ENCODE measurements around the gene SORCS2. TPM values are rescaled to one million over a fixed set of nuclear protein-coding genes. Genes with fewer than 3 reads are reported as not detected.

Gene SORCS2
- total and polyA plus RNA-seq, 2 of the 8 experiments (the other 6 are each of a cell fraction or from before 2014, with no cell fraction given) = 0.36 to 1.8 TPM

GRCh38 chr4:7777871-7778509 is 585.7 kb downstream of the SORCS2 start:
- no peak overlapping the region for H3K4me3 ChIP-seq (ENCODE audit: extremely low read depth in 1 of 4, insufficient read depth in 2 of 4, low read depth in 3 of 4, low read length in 4 of 4)
- H4K91ac ChIP-seq (replicated peaks; ENCODE audit: insufficient read length, low read length) = no peak overlapping the region
- DNase-seq (ENCODE audit: low read depth in 1 of 2, low spot score in 2 of 2) (no peak), FAIRE-seq (no peak)
- no peak overlapping the region for H3K4ac ChIP-seq (replicated peaks; ENCODE audit: insufficient read length, low read depth, low read length)
- H2BK12ac ChIP-seq (ENCODE audit: low read depth, low read length) = no peak overlapping the region
- no peaks in the 10 kb centered on the region for H3K27me3 ChIP-seq (replicated peaks in 1 of 4; ENCODE audit: control insufficient read depth in 3 of 4, extremely low read depth in 1 of 4, insufficient read depth in 3 of 4, low read length in 3 of 4)
- no peak overlapping the region for H4K5ac ChIP-seq (ENCODE audit: insufficient read length, low read depth, low read length)
- no peak overlapping the region for H3K23ac ChIP-seq (ENCODE audit: insufficient read length)
- ChIA-PET CTCF (ENCODE audit: partially characterized antibody) (interaction anchor here (0.6 to 4.8 kb wide), 9 partner anchors 8 to 276 kb away, joined by 3 to 30 read pairs (median 6); no protein-coding TSS in a partner anchor), POLR2A (ENCODE audit: partially characterized antibody) (no interaction called here)
- peaks cover 0 to 4% (median 0%) of the 10 kb centered on the region in 4 experiments; a peak in 1 of 7 replicates for H3K4me1 ChIP-seq (replicated peaks in 1 of 4; ENCODE audit: control insufficient read depth in 3 of 4, insufficient read depth in 4 of 4, low read length in 3 of 4)
- no peak overlapping the region for H2AK5ac ChIP-seq (ENCODE audit: low read depth, low read length)
- no peak overlapping the region for H2BK20ac ChIP-seq (ENCODE audit: low read length)
- no peaks in the 10 kb centered on the region for H3K79me2 ChIP-seq (ENCODE audit: control insufficient read depth in 1 of 2, insufficient read depth in 2 of 2, low read length in 2 of 2)
- H4K20me1 ChIP-seq (replicated peaks in 1 of 2; ENCODE audit: control insufficient read depth in 1 of 2, insufficient read depth in 2 of 2, low read length in 2 of 2) = no peaks in the 10 kb centered on the region
- no peak overlapping the region for H2BK15ac ChIP-seq (ENCODE audit: low read length)
- no peak overlapping the region for H3K27ac ChIP-seq (ENCODE audit: low read depth, low read length)
- H4K8ac ChIP-seq (ENCODE audit: extremely low read depth, insufficient read depth, low read length) = no peak overlapping the region
- H3K56ac ChIP-seq (replicated peaks; ENCODE audit: insufficient read length, low read depth, low read length) = no peak overlapping the region
- no peak for TF ChIP-seq FOSL1 (IDR thresholded peaks at IDR 0.05; ENCODE audit: insufficient read depth, low read depth, low read length)
- TF ChIP-seq CEBPB (IDR thresholded peaks at IDR 0.05; ENCODE audit: low read depth, low read length) = no peak
- TF ChIP-seq TAF7 (optimal IDR thresholded peaks at IDR 0.05; ENCODE audit: borderline replicate concordance, low read depth, low read length) = no peak
- no peak for TF ChIP-seq CBX5 (IDR thresholded peaks at IDR 0.05; ENCODE audit: low read depth, low read length)
- H3K18ac ChIP-seq (ENCODE audit: extremely low read depth, low read length) = no peak overlapping the region
- no peaks in the 10 kb centered on the region for H3K23me2 ChIP-seq (ENCODE audit: low read depth, low read length)
- no peak overlapping the region for H3K9ac ChIP-seq (replicated peaks in 1 of 4; ENCODE audit: extremely low read depth in 1 of 4, low read depth in 3 of 4, low read length in 3 of 4)
- no peak overlapping the region for H3K4me2 ChIP-seq (ENCODE audit: insufficient read depth in 1 of 2, low read depth in 2 of 2, low read length in 2 of 2)
- H3K14ac ChIP-seq (ENCODE audit: insufficient read length) = no peak overlapping the region
- peaks cover 0 to 12% (median 2%) of the 10 kb centered on the region in 4 experiments; a peak in 2 of 8 replicates for H3K36me3 ChIP-seq (ENCODE audit: control insufficient read depth in 2 of 4, insufficient read depth in 4 of 4, low read length in 3 of 4)
- H3K79me1 ChIP-seq (ENCODE audit: low read depth, low read length) = no peaks in the 10 kb centered on the region
- 97% methylated on average over 10 of the region's 10 CpGs; no CpG with 5 or more reads in 1 of the 2 experiments for WGBS, 2 experiments (ENCODE audit: extremely low coverage in 1 of 2, insufficient coverage in 1 of 2, insufficient read length in 1 of 2, insufficient replicate concordance in 2 of 2, low coverage in 1 of 2, low lambda C conversion rate in 2 of 2, missing lambda C conversion rate in 1 of 2)
- no peak overlapping the region for H2BK120ac ChIP-seq (replicated peaks; ENCODE audit: low read depth, low read length)
- H2BK5ac ChIP-seq (ENCODE audit: low read depth, low read length) = peak overlapping the region; percentile 44; the same call in 1 of the 2 replicates
- no peaks in the 10 kb centered on the region for H3K9me3 ChIP-seq (ENCODE audit: insufficient read depth in 2 of 2, low read depth in 1 of 2, low read length in 1 of 2)
- H2AFZ ChIP-seq (ENCODE audit: low read length) = no peak overlapping the region
